Caco-2 (cell line): ENCODE data around the gene OSTC. TPM values are rescaled to one million over a fixed set of nuclear protein-coding genes. Genes with fewer than 3 reads are reported as not detected.

Experiments
- BruUV-seq: library from RNA; stranded (reverse); fragments of 400-500 nt; replicated peaks from 2 replicates; lab custom pipeline; 2021; lab: Mats Ljungman, UMichigan
- CTCF ChIA-PET: fragments of 300-600 bp; sonication (Branson Sonifier 250); formaldehyde crosslinking; loops from one replicate; lab custom pipeline; 2022; ENCODE audit warnings: antibody characterized with exemption; lab: Charles Lee
- POLR2A ChIA-PET: fragments of 300-600 bp; sonication (Branson Sonifier 250); formaldehyde crosslinking; loops from one replicate; lab custom pipeline; 2022; ENCODE audit warnings: antibody characterized with exemption; lab: Charles Lee
- DNase-seq, 2 experiments: peaks; one replicate each; pipeline versions ENCODE4 v3.0.0 to v3.0.0-alpha.2; 2020 to 2022
- H3K27me3 ChIP-seq: replicated peaks from 2 replicates; pipeline ENCODE4 v1.6.0; 2011; ENCODE audit warnings: low read length; ENCODE audit not compliant: control insufficient read depth, insufficient read depth
- H3K36me3 ChIP-seq: 2 replicates; pipeline ENCODE4 v1.5.1; 2011; ENCODE audit warnings: low read length; ENCODE audit not compliant: control insufficient read depth, insufficient read depth
- H3K4me1 ChIP-seq: fragments of 250-450 bp; sonication (Bioruptor Pico); 2 replicates; pipeline ENCODE4 v1.5.1; 2020; ENCODE audit warnings: mild to moderate bottlenecking
- H3K4me3 ChIP-seq: 2 replicates; pipeline ENCODE4 v1.5.1; 2011; ENCODE audit warnings: low read depth, mild to moderate bottlenecking, control low read depth, low read length
- H3K9me3 ChIP-seq: fragments of 250-450 bp; sonication (Bioruptor Pico); 2 replicates; pipeline ENCODE4 v1.5.1; 2020; ENCODE audit warnings: mild to moderate bottlenecking, moderate library complexity
- H3K27ac Mint-ChIP-seq: one replicate; pipeline ENCODE4 v1.8.0; 2022; ENCODE audit warnings: mixed read lengths; ENCODE audit not compliant: unreplicated experiment
- H3K27me3 Mint-ChIP-seq: one replicate; pipeline ENCODE4 v1.8.0; 2022; ENCODE audit warnings: mixed read lengths; ENCODE audit not compliant: insufficient read depth, unreplicated experiment
- H3K36me3 Mint-ChIP-seq: one replicate; pipeline ENCODE4 v1.8.0; 2022; ENCODE audit warnings: mild to moderate bottlenecking, mixed read lengths; ENCODE audit not compliant: insufficient read depth, unreplicated experiment
- H3K4me1 Mint-ChIP-seq: one replicate; pipeline ENCODE4 v1.8.0; 2022; ENCODE audit warnings: low read depth, mixed read lengths; ENCODE audit not compliant: unreplicated experiment
- H3K4me3 Mint-ChIP-seq: one replicate; pipeline ENCODE4 v1.8.0; 2022; ENCODE audit warnings: mild to moderate bottlenecking, moderate library complexity, mixed read lengths; ENCODE audit not compliant: unreplicated experiment
- H3K9me3 Mint-ChIP-seq: one replicate; pipeline ENCODE4 v1.8.0; 2022; ENCODE audit warnings: mixed read lengths; ENCODE audit not compliant: unreplicated experiment
- CTCF ChIP-seq, 2 experiments: fragments of 200-600 bp in 1 of 2; IDR thresholded peaks; 1 replicate in 1 of 2; 2 replicates in 1 of 2; pipeline versions ENCODE4 v1.5.1 to v1.8.0; 2011 to 2022; ENCODE audit warnings: antibody characterized with exemption in 1 of 2, control low read depth in 1 of 2, inconsistent platforms in 1 of 2, low read depth in 1 of 2, low read length in 1 of 2, mild to moderate bottlenecking in 1 of 2, moderate library complexity in 1 of 2; ENCODE audit not compliant: insufficient read depth in 1 of 2, severe bottlenecking in 1 of 2, unreplicated experiment in 1 of 2
- intact Hi-C: fragments of 100-400 bp; cut with micrococcal nuclease; formaldehyde crosslinking; loops from one replicate; pipeline ENCODE4 v1.10.0; 2022; ENCODE audit not compliant: unreplicated experiment
- total RNA-seq: library from RNA; stranded (reverse); gene quantifications from 2 replicates; pipeline ENCODE4 v1.2.3, GENCODE V29; 2022

Gene OSTC
- total RNA-seq, 1 experiment from 2014 or later: 126 TPM

- TF ChIP-seq CTCF (IDR thresholded peaks at IDR 0.05; ENCODE audit: insufficient read depth in 1 of 2, low read depth in 1 of 2, low read length in 1 of 2, severe bottlenecking in 1 of 2, unreplicated experiment in 1 of 2): no peak
- Mint-ChIP-seq H3K27ac (no peak overlapping the region), H3K4me1 (no peaks in the 10 kb centered on the region), H3K27me3 (peaks cover 5% of the 10 kb centered on the region), H3K4me3 (no peak overlapping the region), H3K36me3 (no peaks in the 10 kb centered on the region), H3K9me3 (no peaks in the 10 kb centered on the region)
- no peaks in the 10 kb centered on the region for H3K4me1 ChIP-seq
- ChIA-PET POLR2A (no interaction called here), CTCF (interaction anchor here (0.6 kb wide), 1 partner anchor 611 kb away, joined by 4 read pairs; no protein-coding TSS in a partner anchor)
- H3K36me3 ChIP-seq: no peaks in the 10 kb centered on the region
- intact Hi-C loops: no loop called here
- no peak overlapping the region for H3K4me3 ChIP-seq
- no TSS peak for BruUV-seq
- no peaks in the 10 kb centered on the region for H3K27me3 ChIP-seq
- H3K9me3 ChIP-seq: no peaks in the 10 kb centered on the region
- DNase-seq: no peak
Measured at GRCh38 chr4:108694423-108694822, 44.0 kb downstream of the OSTC start.

DNA sequence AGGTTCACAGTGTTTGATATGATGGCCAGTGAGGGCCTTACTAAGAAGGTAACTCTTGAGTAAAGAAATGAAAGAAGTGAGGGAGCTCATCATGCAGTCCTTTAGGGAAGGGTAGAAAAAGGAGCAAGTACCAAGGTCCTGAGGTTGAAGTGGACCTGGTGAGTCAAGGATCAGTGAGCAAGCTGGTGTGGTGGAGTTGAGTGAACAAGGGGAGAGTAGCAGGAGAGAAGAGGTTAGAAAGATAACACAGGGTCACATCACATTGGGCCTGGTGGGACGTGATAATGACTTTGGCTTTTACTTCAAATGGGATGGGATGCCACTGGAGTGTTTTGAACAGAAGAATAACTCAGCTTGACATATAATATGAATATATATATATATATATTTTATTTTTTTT lies 44.7 kb downstream of the OSTC start:
- ChIA-PET POLR2A (no interaction called here), CTCF (interaction anchor here (0.6 kb wide), 1 partner anchor 610 kb away, joined by 4 read pairs; no protein-coding TSS in a partner anchor)
- no peak for TF ChIP-seq CTCF (IDR thresholded peaks at IDR 0.05; ENCODE audit: insufficient read depth in 1 of 2, low read depth in 1 of 2, low read length in 1 of 2, severe bottlenecking in 1 of 2, unreplicated experiment in 1 of 2)
- H3K27me3 ChIP-seq: no peaks in the 10 kb centered on the region
- H3K4me3 ChIP-seq: no peak overlapping the region
- BruUV-seq: no TSS peak
- Mint-ChIP-seq H3K36me3 (no peaks in the 10 kb centered on the region), H3K27me3 (peaks cover 3% of the 10 kb centered on the region), H3K4me1 (no peaks in the 10 kb centered on the region), H3K27ac (no peak overlapping the region), H3K4me3 (no peak overlapping the region), H3K9me3 (no peaks in the 10 kb centered on the region)
- no peak for DNase-seq
- H3K4me1 ChIP-seq: no peaks in the 10 kb centered on the region
- no peaks in the 10 kb centered on the region for H3K9me3 ChIP-seq
- intact Hi-C loops: no loop called here
- H3K36me3 ChIP-seq: no peaks in the 10 kb centered on the region

GRCh38 chr4:108696160-108696559 lies 45.8 kb downstream of the OSTC start:
- H3K36me3 ChIP-seq: no peaks in the 10 kb centered on the region
- H3K4me3 ChIP-seq: no peak overlapping the region
- POLR2A ChIA-PET: no interaction called here
- H3K9me3 Mint-ChIP-seq: no peaks in the 10 kb centered on the region
- BruUV-seq: no TSS peak
- H3K4me1 ChIP-seq: no peaks in the 10 kb centered on the region
- intact Hi-C loops: no loop called here
- no peak overlapping the region for H3K4me3 Mint-ChIP-seq
- CTCF ChIA-PET: no interaction called here
- no peaks in the 10 kb centered on the region for H3K27me3 ChIP-seq
- H3K4me1 Mint-ChIP-seq: no peaks in the 10 kb centered on the region
- no peaks in the 10 kb centered on the region for H3K36me3 Mint-ChIP-seq
- peaks cover 3% of the 10 kb centered on the region for H3K27me3 Mint-ChIP-seq
- DNase-seq: no peak
- TF ChIP-seq CTCF (IDR thresholded peaks at IDR 0.05; ENCODE audit: insufficient read depth in 1 of 2, low read depth in 1 of 2, low read length in 1 of 2, severe bottlenecking in 1 of 2, unreplicated experiment in 1 of 2): no peak
- no peak overlapping the region for H3K27ac Mint-ChIP-seq
- no peaks in the 10 kb centered on the region for H3K9me3 ChIP-seq
